ENCODE data around the gene TRPM2.

Gene TRPM2

GRCh38 chr21:44464351-44464750 lies 110.9 kb downstream of the TRPM2 start:
- TF ChIP-seq CTCF (IDR thresholded peaks at IDR 0.05; ENCODE audit: control insufficient read depth, insufficient read depth, low read depth, low read length, missing control alignments), result no peak
- H3K4me3 ChIP-seq (ENCODE audit: control insufficient read depth, low read depth, low read length), result no peak overlapping the region
- no peak for DNase-seq (ENCODE audit: low read depth)

GRCh38 chr21:44466351-44466954 lies 113.0 kb downstream of the TRPM2 start:
- DNase-seq (ENCODE audit: low read depth), result no peak
- H3K4me3 ChIP-seq (ENCODE audit: control insufficient read depth, low read depth, low read length), result no peak overlapping the region
- TF ChIP-seq CTCF (IDR thresholded peaks at IDR 0.05; ENCODE audit: control insufficient read depth, insufficient read depth, low read depth, low read length, missing control alignments), result no peak

- TF ChIP-seq CTCF (IDR thresholded peaks at IDR 0.05; ENCODE audit: control insufficient read depth, insufficient read depth, low read depth, low read length, missing control alignments), result no peak
- DNase-seq (ENCODE audit: low read depth), result no peak
- H3K4me3 ChIP-seq (ENCODE audit: control insufficient read depth, low read depth, low read length), result no peak overlapping the region
These were observed 113.8 kb downstream of the TRPM2 start for GRCh38 chr21:44466996-44467858.

GRCh38 chr21:44467859-44468195 lies 114.4 kb downstream of the TRPM2 start:
- H3K4me3 ChIP-seq (ENCODE audit: control insufficient read depth, low read depth, low read length), result no peak overlapping the region
- no peak for TF ChIP-seq CTCF (IDR thresholded peaks at IDR 0.05; ENCODE audit: control insufficient read depth, insufficient read depth, low read depth, low read length, missing control alignments)
- DNase-seq (ENCODE audit: low read depth), result no peak

- DNase-seq (ENCODE audit: low read depth), result no peak
- no peak overlapping the region for H3K4me3 ChIP-seq (ENCODE audit: control insufficient read depth, low read depth, low read length)
- TF ChIP-seq CTCF (IDR thresholded peaks at IDR 0.05; ENCODE audit: control insufficient read depth, insufficient read depth, low read depth, low read length, missing control alignments), result no peak
These were observed 117.9 kb downstream of the TRPM2 start for GRCh38 chr21:44471341-44471740.

GRCh38 chr21:44471996-44472395 lies 118.6 kb downstream of the TRPM2 start:
- TF ChIP-seq CTCF (IDR thresholded peaks at IDR 0.05; ENCODE audit: control insufficient read depth, insufficient read depth, low read depth, low read length, missing control alignments), result no peak
- no peak for DNase-seq (ENCODE audit: low read depth)
- no peak overlapping the region for H3K4me3 ChIP-seq (ENCODE audit: control insufficient read depth, low read depth, low read length)
